GM18517 (cell line): ENCODE measurements around the gene GLT6D1.
"Not testable (repeated sequence)": the region's sequence is repeated elsewhere in the genome, so short reads cannot be mapped to it uniquely, and the experiment has no call there.

Source experiments
- ATAC-seq: cut with Tn5 transposase; IDR thresholded peaks from one replicate; pipeline ENCODE4 v1.9.1; 2021; ENCODE audit warnings: mild to moderate bottlenecking, moderate library complexity; ENCODE audit not compliant: unreplicated experiment

GLT6D1 gene, protein sequence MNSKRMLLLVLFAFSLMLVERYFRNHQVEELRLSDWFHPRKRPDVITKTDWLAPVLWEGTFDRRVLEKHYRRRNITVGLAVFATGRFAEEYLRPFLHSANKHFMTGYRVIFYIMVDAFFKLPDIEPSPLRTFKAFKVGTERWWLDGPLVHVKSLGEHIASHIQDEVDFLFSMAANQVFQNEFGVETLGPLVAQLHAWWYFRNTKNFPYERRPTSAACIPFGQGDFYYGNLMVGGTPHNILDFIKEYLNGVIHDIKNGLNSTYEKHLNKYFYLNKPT

GRCh38 chr9:135639196-135639595 is at the start of gene GLT6D1:
Gene GLT6D1, minus strand, starts transcription at chr9:135639540. Its CDS starts 353 bp downstream, at chr9:135639187.
- no peak for ATAC-seq

GRCh38 chr9:135689011-135689410 is 49.7 kb upstream of the GLT6D1 start:
- ATAC-seq: no peak

- ATAC-seq: no peak
Observed at GRCh38 chr9:135687216-135687615, 47.9 kb upstream of the GLT6D1 start.

DNA sequence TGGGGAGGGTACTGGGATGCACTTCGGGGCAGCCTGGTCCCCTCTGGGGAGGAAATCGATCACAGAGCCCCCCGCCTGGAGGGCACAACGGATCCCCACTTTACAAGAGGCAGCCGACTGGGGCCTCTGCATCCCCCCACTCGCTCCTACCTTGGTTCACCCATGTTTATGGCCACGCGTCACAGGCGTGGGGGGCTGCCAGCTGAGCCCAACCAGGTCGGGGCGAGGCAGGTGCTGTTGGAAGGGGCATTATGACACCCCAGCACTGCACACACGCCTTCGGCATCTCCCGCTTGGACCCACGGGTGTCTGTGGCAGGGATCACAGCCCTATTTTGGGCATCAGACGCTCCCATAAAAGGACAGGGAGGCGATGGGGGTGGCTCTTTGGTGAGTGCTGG is 45.4 kb upstream of the GLT6D1 start:
- ATAC-seq: no peak

GRCh38 chr9:135683401-135684034 is 44.2 kb upstream of the GLT6D1 start:
- no peak for ATAC-seq

DNA sequence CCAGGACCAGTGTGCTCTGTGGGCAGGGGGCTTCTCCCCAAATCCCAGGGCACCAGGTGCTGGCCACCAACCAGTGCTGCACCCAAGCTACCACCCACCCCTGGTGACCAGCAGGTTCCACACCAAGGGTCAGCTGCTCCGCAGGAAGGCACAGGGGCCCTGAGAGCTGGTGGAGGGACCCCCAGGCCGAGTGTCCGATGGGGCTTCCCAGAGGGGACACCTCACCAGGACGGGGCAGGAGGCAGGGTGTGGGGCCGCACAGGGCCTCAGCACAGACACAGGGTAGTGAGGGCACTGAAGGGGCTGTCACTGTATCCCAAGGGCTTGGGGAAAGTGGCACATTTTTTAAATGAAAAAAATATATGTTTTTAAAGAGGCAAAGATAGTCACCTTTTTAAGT is 41.8 kb upstream of the GLT6D1 start:
- no peak for ATAC-seq

DNA sequence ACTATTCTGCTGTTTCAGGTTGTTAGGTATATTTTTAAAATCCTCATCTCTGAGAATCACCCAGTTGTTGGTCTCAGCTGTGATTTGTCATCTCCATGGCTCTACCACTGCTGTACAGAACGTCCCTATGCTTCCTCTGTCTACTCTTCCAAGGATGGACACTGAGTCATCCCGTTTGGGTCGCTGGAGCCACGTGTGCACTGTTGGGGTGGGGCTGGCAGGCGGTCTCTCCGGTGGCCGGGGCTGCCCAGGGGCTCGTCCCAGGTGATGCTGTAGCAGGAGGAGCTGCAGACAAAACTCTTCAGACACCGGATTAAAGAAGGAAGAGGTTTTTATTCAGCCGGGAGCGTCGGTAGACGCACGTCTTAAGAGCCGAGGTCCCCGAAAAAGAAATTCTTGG is 40.7 kb upstream of the GLT6D1 start:
- no peak for ATAC-seq

GRCh38 chr9:135678236-135679017 is 39.1 kb upstream of the GLT6D1 start:
- no peak for ATAC-seq

- no peak for ATAC-seq
Observed at GRCh38 chr9:135677641-135678168, 38.4 kb upstream of the GLT6D1 start.

GRCh38 chr9:135676891-135677290 is 37.6 kb upstream of the GLT6D1 start:
- no peak for ATAC-seq

- ATAC-seq: no peak
Observed at GRCh38 chr9:135674977-135675376, 35.6 kb upstream of the GLT6D1 start.

- no peak for ATAC-seq
Observed at GRCh38 chr9:135673941-135674340, 34.6 kb upstream of the GLT6D1 start.

- not testable (repeated sequence) for ATAC-seq
Observed at GRCh38 chr9:135672786-135673185, 33.4 kb upstream of the GLT6D1 start.

DNA sequence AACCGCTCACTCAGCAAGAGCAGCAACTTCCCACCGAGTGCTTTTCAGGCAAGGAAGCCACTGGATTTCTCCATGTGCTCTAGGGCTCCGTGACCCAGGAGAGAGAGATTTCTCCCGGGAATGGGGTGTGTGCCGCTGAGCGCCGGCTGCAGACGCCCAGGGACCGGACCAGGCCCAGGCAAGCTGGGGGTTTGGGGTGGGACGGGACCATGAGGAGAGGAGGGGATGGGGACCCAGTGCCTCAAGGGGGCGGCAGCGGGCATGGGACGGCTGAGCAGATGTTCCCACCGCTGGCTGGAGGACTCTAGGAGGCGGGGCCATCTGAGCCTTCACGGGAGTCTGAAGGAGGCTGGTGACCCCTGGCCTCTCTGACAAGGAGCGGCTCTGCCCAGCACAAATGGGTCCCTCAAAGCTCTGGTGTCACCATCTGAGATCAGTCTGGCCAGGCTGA is 32.3 kb upstream of the GLT6D1 start:
- ATAC-seq: no peak

GRCh38 chr9:135670721-135671590 is 31.6 kb upstream of the GLT6D1 start:
- no peak for ATAC-seq

DNA sequence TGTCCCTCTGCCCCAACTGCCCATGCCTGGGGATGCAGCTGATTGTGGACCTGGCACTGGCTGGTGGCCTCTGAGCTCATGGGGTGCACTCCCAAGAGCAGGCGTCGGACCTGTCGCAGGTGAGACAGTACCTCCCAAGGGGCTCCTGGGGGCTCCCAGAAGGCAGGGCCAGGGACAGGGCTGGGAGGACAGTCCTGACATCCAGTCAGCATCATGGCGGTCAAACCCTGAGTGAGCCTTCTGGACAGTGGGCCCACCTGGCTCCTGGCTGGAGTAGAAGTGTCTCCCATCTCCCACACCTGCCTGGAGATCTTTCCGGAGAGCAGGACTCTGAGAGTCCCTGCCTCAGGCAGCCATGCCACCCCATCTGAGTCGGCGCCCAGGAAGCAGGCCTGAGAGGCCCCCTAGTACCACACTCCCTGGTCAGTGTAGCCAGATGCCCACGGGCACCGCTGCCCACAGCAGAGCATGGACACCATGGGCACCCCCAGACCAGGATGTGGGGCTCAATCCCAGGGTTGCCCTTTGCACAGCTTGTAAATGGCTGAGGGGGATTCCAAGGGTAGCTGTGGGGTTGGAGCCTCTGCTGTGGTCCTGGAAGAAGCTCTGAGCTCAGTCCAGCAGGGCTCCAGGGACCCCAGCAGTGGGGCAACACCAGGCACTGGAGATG is 30.4 kb upstream of the GLT6D1 start:
- no peak for ATAC-seq

GRCh38 chr9:135669018-135669417 is 29.7 kb upstream of the GLT6D1 start:
- not testable (repeated sequence) for ATAC-seq

- ATAC-seq: no peak
Observed at GRCh38 chr9:135667463-135668001, 28.2 kb upstream of the GLT6D1 start.

DNA sequence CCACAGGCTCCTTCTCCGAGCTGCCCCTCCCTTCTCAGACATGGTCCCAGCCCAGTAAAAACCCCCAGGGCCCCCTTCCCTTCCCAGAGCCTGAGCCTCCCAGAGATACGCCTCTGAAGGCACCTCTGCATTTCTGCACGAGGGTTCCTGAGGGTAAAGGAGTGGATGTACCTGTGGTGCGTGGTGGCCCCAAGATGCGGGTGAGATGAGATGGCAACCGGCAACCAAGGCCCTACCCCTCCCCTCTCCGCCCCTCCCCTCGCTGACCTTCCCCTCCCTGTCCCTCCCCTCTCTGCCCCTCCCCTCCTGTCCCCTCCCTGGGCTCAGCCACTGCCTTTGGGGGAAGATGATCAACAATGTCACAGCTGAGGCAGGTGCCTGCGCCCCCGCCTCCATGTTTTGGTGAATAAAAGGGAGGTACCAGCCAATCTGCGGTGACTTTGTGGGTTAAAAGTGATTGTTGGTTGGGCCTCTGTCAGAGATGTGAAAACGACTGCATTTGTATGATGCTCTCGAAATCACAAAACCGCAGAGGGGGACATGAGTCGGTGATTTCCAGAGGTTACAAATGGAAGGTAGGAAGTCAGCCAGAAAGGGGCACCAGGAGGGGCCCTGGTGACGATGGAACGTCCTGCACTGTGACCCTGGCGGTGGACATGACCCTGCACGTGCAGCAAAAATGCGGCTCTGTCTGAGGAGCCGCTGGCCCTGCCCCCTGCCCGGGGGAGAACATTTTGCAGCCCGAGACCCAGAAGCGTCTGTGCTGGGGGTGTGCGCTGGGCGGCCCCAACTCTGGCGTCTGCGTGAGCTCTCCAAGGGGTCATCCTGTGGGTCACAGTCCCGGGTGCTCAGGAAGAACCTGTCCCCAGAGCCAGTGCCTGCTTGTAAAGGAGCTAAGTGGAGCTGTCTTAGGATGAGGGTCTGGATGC is 27.5 kb upstream of the GLT6D1 start:
- no peak for ATAC-seq
